HEK293T (cell line): ENCODE measurements around the gene OGDH.

ENCODE experiments used
- CTCF ChIA-PET: fragments of 350-600 bp; formaldehyde crosslinking; extraction: SDS; loops from one replicate; lab custom pipeline; 2021; ENCODE audit warnings: antibody characterized with exemption, inconsistent platforms; lab: Yijun Ruan, JAX
- POLR2A ChIA-PET: fragments of 350-600 bp; formaldehyde crosslinking; extraction: SDS; loops from one replicate; lab custom pipeline; 2020; ENCODE audit warnings: antibody characterized with exemption, inconsistent platforms; lab: Yijun Ruan, JAX
- DNase-seq: peaks from one replicate; pipeline ENCODE4 v3.0.0; 2012; ENCODE audit warnings: mixed read lengths; ENCODE audit errors: extremely low spot score
- BHLHE40 ChIP-seq: fragments of 450-650 bp; IDR thresholded peaks from 2 replicates; pipeline ENCODE4 v1.6.1; 2016; ENCODE audit warnings: mild to moderate bottlenecking, moderate library complexity, borderline replicate concordance
- CTBP1 ChIP-seq: fragments of 450-650 bp; IDR thresholded peaks from 2 replicates; pipeline ENCODE4 v1.6.1; 2016; ENCODE audit warnings: borderline replicate concordance
- ELF4 ChIP-seq: fragments of 450-650 bp; IDR thresholded peaks from 2 replicates; pipeline ENCODE4 v1.6.1; 2017; ENCODE audit warnings: antibody characterized with exemption
- FOXA1 ChIP-seq: fragments of 450-650 bp; IDR thresholded peaks from 2 replicates; pipeline ENCODE4 v1.6.1; 2016; ENCODE audit warnings: mild to moderate bottlenecking
- FOXK2 ChIP-seq: fragments of 450-650 bp; IDR thresholded peaks from 2 replicates; pipeline ENCODE4 v1.6.1; 2016; ENCODE audit warnings: mild to moderate bottlenecking
- FOXM1 ChIP-seq: fragments of 450-650 bp; IDR thresholded peaks from 2 replicates; pipeline ENCODE4 v1.6.1; 2017; ENCODE audit warnings: mild to moderate bottlenecking, borderline replicate concordance
- HDGF ChIP-seq: fragments of 450-650 bp; IDR thresholded peaks from 2 replicates; pipeline ENCODE4 v1.6.1; 2017; ENCODE audit warnings: antibody characterized with exemption, borderline replicate concordance
- L3MBTL2 ChIP-seq: fragments of 450-650 bp; conservative IDR thresholded peaks from 2 replicates; pipeline ENCODE4 v1.6.1; 2016; ENCODE audit warnings: mild to moderate bottlenecking
- LEF1 ChIP-seq: fragments of 450-650 bp; IDR thresholded peaks from 2 replicates; pipeline ENCODE4 v1.6.1; 2017; ENCODE audit warnings: mild to moderate bottlenecking, borderline replicate concordance
- NFRKB ChIP-seq: fragments of 450-650 bp; IDR thresholded peaks from 2 replicates; pipeline ENCODE4 v1.6.1; 2016; ENCODE audit warnings: mild to moderate bottlenecking, moderate library complexity
- PKNOX1 ChIP-seq: fragments of 450-650 bp; IDR thresholded peaks from 2 replicates; pipeline ENCODE4 v1.6.1; 2016
- SP1 ChIP-seq: fragments of 450-650 bp; IDR thresholded peaks from 2 replicates; pipeline ENCODE4 v1.6.1; 2017
- SUZ12 ChIP-seq: fragments of 450-650 bp; IDR thresholded peaks from 2 replicates; pipeline ENCODE4 v1.6.1; 2016; ENCODE audit warnings: mild to moderate bottlenecking
- TARDBP ChIP-seq: fragments of 450-650 bp; IDR thresholded peaks from 2 replicates; pipeline ENCODE4 v1.6.1; 2016
- ZNF384 ChIP-seq: fragments of 450-650 bp; IDR thresholded peaks from 2 replicates; pipeline ENCODE4 v1.6.1; 2016

The OGDH gene

GRCh38 chr7:44615149-44615611 lies 8.8 kb downstream of the OGDH start:
- CTCF ChIA-PET = no interaction called here
- no peak for DNase-seq
- POLR2A ChIA-PET = interaction anchor here (2.6 kb wide), 1 partner anchor 9 kb away, joined by 11 read pairs; the partner anchor contains the start of gene OGDH
- no peak for TF ChIP-seq NFRKB
- TF ChIP-seq L3MBTL2 = no peak
- no peak for TF ChIP-seq HDGF
- TF ChIP-seq CTBP1 = no peak
- no peak for TF ChIP-seq PKNOX1
- TF ChIP-seq SUZ12 = no peak

GRCh38 chr7:44615793-44616192 lies 9.4 kb downstream of the OGDH start:
- ChIA-PET CTCF (interaction anchor here (0.5 kb wide), 1 partner anchor 179 kb away, joined by 3 read pairs; no protein-coding TSS in a partner anchor), POLR2A (interaction anchor here (2.6 kb wide), 1 partner anchor 9 kb away, joined by 11 read pairs; the partner anchor contains the start of gene OGDH)
- DNase-seq = no peak

GRCh38 chr7:44616545-44616944 lies 10.1 kb downstream of the OGDH start:
- DNase-seq = no peak
- ChIA-PET POLR2A (interaction anchor here (2.6 kb wide), 1 partner anchor 10 kb away, joined by 11 read pairs; the partner anchor contains the start of gene OGDH), CTCF (interaction anchor here (0.5 kb wide), 1 partner anchor 178 kb away, joined by 3 read pairs; no protein-coding TSS in a partner anchor)
- TF ChIP-seq BHLHE40 = no peak
- TF ChIP-seq CTBP1 = no peak
- TF ChIP-seq ELF4 = no peak
- no peak for TF ChIP-seq FOXM1
- TF ChIP-seq SP1 = no peak

More at GRCh38 chr7:44615793-44616192, 9.4 kb downstream of the OGDH start:
- TF ChIP-seq NFRKB = no peak
- no peak for TF ChIP-seq ZNF384

GRCh38 chr7:44617225-44617890 lies 10.9 kb downstream of the OGDH start:
- ChIA-PET POLR2A (interaction anchor here (2.6 kb wide), 1 partner anchor 11 kb away, joined by 11 read pairs; the partner anchor contains the start of gene OGDH), CTCF (no interaction called here)
- DNase-seq = no peak
- TF ChIP-seq L3MBTL2 = no peak
- no peak for TF ChIP-seq CTBP1
- no peak for TF ChIP-seq FOXM1
- no peak for TF ChIP-seq ZNF384

- TF ChIP-seq CTBP1 (no peak), FOXA1 (no peak), FOXM1 (no peak), PKNOX1 (no peak), SUZ12 (no peak), ELF4 (no peak), FOXK2 (no peak), TARDBP (no peak), LEF1 (no peak)
- POLR2A ChIA-PET = no interaction called here
- DNase-seq = no peak
- CTCF ChIA-PET = no interaction called here
These were observed 11.6 kb downstream of the OGDH start for GRCh38 chr7:44618045-44618444.

- DNase-seq = no peak
- POLR2A ChIA-PET = interaction anchor here (2.6 kb wide), 1 partner anchor 12 kb away, joined by 9 read pairs; the partner anchor contains the start of gene OGDH
- CTCF ChIA-PET = no interaction called here
- no peak for TF ChIP-seq ELF4
- no peak for TF ChIP-seq ZNF384
- TF ChIP-seq FOXM1 = no peak
- TF ChIP-seq CTBP1 = no peak
- TF ChIP-seq FOXA1 = no peak
- TF ChIP-seq FOXK2 = no peak
- no peak for TF ChIP-seq SP1
- no peak for TF ChIP-seq TARDBP
- no peak for TF ChIP-seq L3MBTL2
- TF ChIP-seq PKNOX1 = no peak
These were observed 12.3 kb downstream of the OGDH start for GRCh38 chr7:44618753-44619152.

GRCh38 chr7:44621034-44621749 lies 14.8 kb downstream of the OGDH start:
- DNase-seq = no peak
- POLR2A ChIA-PET = interaction anchor here (1.0 to 2.6 kb wide), 2 partner anchors 14 to 19 kb away, joined by 3 to 9 read pairs; partner anchors contain the start of gene OGDH
- CTCF ChIA-PET = no interaction called here
- TF ChIP-seq CTBP1 (no peak), NFRKB (no peak)
